ENCODE measurements around the gene FLNB.

GRCh38 chr3:58216496-58217195 is 208.4 kb downstream of the FLNB start:
- TF ChIP-seq POLR2A (IDR thresholded peaks at IDR 0.05) (no peak), EP300 (IDR thresholded peaks at IDR 0.05; ENCODE audit: low read depth) (no peak), POLR2AphosphoS5 (IDR thresholded peaks at IDR 0.05) (no peak)
- TF ChIP-seq, protein P1, sequence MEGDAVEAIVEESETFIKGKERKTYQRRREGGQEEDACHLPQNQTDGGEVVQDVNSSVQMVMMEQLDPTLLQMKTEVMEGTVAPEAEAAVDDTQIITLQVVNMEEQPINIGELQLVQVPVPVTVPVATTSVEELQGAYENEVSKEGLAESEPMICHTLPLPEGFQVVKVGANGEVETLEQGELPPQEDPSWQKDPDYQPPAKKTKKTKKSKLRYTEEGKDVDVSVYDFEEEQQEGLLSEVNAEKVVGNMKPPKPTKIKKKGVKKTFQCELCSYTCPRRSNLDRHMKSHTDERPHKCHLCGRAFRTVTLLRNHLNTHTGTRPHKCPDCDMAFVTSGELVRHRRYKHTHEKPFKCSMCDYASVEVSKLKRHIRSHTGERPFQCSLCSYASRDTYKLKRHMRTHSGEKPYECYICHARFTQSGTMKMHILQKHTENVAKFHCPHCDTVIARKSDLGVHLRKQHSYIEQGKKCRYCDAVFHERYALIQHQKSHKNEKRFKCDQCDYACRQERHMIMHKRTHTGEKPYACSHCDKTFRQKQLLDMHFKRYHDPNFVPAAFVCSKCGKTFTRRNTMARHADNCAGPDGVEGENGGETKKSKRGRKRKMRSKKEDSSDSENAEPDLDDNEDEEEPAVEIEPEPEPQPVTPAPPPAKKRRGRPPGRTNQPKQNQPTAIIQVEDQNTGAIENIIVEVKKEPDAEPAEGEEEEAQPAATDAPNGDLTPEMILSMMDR (IDR thresholded peaks at IDR 0.05): no peak
